H1 (cell line): ENCODE measurements around the gene DCLRE1B. TPM values are rescaled to one million over a fixed set of nuclear protein-coding genes. Genes with fewer than 3 reads are reported as not detected.

Source experiments
- BRCA1 ChIP-seq: IDR thresholded peaks from 2 replicates; pipeline ENCODE4 v1.6.1; 2012; ENCODE audit warnings: low read depth, low read length, improper control_type of control experiment
- POU5F1 ChIP-seq: IDR thresholded peaks from 2 replicates; pipeline ENCODE4 v1.6.1; 2011; ENCODE audit warnings: low read depth, mild to moderate bottlenecking, low read length, moderate library complexity
- polyA plus RNA-seq, 7 experiments: library from polyadenylated mRNA; depleted of rRNA in 3 of 7; stranded (reverse) in 5 of 7; unstranded in 2 of 7; fragments of >200 nt in 5 of 7; fragments of 200-250 nt in 2 of 7; gene quantifications; 1 replicate in 5 of 7; 2 replicates in 1 of 7; 4 replicates in 1 of 7; pipeline versions ENCODE4 v1.2.1 to v1.2.3, GENCODE V29; 2011 to 2013; ENCODE audit warnings: missing spikeins in 2 of 7, mixed read lengths in 2 of 7
- total RNA-seq: library from RNA; stranded (reverse); fragmentation: NEBNext Ultra II Directional; extraction: Animal tissue kit (Norgen Biotek cat#: 25700); gene quantifications from 2 replicates; pipeline ENCODE4 v1.2.1, GENCODE V29; 2021
- TF ChIP-seq, protein P1 (sequence below): fragments of 300-600 bp; sonication (generic); IDR thresholded peaks from 2 replicates; pipeline ENCODE4 v1.7.1; 2012; ENCODE audit warnings: low read length, moderate library complexity, mild to moderate bottlenecking, inconsistent platforms; ENCODE audit not compliant: insufficient replicate concordance

DCLRE1B gene
- total and polyA plus RNA-seq, 2 of the 8 experiments (the other 6 are each of a cell fraction or from before 2014, with no cell fraction given): 5.5 to 11.0 TPM

DNA sequence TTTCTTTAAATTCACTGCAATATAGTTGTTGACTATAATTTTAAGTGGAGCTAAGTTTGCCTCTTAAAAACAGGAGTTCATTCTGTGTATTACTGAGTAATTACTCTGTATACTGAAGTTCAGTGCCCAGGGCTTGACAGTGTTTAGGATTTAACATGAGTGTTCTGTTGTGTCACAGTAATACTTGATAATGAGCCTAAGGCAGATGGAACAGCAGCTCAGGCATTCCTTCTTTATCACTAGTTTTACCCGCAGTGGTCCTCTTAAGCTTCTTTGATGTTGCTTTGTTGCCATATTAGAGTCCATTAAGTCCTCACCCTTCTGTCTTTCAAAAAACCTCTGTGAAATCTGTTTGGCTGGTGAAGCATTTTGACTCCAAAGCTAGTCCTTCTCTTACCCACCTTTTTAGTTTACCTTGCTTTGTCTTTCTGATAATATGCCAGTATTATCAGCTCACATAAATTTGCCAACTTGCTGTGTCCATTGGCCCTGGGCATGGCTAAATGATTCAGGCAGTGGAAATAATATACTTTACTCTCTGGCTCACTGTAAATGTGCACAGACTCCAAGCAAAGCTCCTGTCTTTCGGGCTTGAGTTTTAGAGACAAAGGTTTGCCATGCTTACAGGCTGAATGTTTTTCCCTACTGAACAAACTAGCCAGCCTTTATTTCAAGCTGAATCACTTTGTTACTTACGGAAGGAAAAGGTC lies 41.7 kb downstream of the DCLRE1B start (continued):
- TF ChIP-seq, protein P1, sequence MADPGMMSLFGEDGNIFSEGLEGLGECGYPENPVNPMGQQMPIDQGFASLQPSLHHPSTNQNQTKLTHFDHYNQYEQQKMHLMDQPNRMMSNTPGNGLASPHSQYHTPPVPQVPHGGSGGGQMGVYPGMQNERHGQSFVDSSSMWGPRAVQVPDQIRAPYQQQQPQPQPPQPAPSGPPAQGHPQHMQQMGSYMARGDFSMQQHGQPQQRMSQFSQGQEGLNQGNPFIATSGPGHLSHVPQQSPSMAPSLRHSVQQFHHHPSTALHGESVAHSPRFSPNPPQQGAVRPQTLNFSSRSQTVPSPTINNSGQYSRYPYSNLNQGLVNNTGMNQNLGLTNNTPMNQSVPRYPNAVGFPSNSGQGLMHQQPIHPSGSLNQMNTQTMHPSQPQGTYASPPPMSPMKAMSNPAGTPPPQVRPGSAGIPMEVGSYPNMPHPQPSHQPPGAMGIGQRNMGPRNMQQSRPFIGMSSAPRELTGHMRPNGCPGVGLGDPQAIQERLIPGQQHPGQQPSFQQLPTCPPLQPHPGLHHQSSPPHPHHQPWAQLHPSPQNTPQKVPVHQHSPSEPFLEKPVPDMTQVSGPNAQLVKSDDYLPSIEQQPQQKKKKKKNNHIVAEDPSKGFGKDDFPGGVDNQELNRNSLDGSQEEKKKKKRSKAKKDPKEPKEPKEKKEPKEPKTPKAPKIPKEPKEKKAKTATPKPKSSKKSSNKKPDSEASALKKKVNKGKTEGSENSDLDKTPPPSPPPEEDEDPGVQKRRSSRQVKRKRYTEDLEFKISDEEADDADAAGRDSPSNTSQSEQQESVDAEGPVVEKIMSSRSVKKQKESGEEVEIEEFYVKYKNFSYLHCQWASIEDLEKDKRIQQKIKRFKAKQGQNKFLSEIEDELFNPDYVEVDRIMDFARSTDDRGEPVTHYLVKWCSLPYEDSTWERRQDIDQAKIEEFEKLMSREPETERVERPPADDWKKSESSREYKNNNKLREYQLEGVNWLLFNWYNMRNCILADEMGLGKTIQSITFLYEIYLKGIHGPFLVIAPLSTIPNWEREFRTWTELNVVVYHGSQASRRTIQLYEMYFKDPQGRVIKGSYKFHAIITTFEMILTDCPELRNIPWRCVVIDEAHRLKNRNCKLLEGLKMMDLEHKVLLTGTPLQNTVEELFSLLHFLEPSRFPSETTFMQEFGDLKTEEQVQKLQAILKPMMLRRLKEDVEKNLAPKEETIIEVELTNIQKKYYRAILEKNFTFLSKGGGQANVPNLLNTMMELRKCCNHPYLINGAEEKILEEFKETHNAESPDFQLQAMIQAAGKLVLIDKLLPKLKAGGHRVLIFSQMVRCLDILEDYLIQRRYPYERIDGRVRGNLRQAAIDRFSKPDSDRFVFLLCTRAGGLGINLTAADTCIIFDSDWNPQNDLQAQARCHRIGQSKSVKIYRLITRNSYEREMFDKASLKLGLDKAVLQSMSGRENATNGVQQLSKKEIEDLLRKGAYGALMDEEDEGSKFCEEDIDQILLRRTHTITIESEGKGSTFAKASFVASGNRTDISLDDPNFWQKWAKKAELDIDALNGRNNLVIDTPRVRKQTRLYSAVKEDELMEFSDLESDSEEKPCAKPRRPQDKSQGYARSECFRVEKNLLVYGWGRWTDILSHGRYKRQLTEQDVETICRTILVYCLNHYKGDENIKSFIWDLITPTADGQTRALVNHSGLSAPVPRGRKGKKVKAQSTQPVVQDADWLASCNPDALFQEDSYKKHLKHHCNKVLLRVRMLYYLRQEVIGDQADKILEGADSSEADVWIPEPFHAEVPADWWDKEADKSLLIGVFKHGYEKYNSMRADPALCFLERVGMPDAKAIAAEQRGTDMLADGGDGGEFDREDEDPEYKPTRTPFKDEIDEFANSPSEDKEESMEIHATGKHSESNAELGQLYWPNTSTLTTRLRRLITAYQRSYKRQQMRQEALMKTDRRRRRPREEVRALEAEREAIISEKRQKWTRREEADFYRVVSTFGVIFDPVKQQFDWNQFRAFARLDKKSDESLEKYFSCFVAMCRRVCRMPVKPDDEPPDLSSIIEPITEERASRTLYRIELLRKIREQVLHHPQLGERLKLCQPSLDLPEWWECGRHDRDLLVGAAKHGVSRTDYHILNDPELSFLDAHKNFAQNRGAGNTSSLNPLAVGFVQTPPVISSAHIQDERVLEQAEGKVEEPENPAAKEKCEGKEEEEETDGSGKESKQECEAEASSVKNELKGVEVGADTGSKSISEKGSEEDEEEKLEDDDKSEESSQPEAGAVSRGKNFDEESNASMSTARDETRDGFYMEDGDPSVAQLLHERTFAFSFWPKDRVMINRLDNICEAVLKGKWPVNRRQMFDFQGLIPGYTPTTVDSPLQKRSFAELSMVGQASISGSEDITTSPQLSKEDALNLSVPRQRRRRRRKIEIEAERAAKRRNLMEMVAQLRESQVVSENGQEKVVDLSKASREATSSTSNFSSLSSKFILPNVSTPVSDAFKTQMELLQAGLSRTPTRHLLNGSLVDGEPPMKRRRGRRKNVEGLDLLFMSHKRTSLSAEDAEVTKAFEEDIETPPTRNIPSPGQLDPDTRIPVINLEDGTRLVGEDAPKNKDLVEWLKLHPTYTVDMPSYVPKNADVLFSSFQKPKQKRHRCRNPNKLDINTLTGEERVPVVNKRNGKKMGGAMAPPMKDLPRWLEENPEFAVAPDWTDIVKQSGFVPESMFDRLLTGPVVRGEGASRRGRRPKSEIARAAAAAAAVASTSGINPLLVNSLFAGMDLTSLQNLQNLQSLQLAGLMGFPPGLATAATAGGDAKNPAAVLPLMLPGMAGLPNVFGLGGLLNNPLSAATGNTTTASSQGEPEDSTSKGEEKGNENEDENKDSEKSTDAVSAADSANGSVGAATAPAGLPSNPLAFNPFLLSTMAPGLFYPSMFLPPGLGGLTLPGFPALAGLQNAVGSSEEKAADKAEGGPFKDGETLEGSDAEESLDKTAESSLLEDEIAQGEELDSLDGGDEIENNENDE: no peak
- TF ChIP-seq POU5F1: no peak
- TF ChIP-seq BRCA1: no peak
